AG04449 (cell line): Measurements from ENCODE around the gene PRM3.

Experiments used
- CTCF ChIA-PET: fragments of 350-600 bp; formaldehyde crosslinking; extraction: SDS; loops from one replicate; lab custom pipeline; 2021; ENCODE audit warnings: antibody characterized with exemption; lab: Yijun Ruan, JAX
- POLR2A ChIA-PET: fragments of 400-600, 350-600 bp; formaldehyde crosslinking; extraction: SDS; loops from one replicate; lab custom pipeline; 2020; ENCODE audit warnings: antibody characterized with exemption, inconsistent platforms; lab: Yijun Ruan, JAX
- DNase-seq: peaks from one replicate; pipeline ENCODE4 v3.0.0-alpha.2; 2010; ENCODE audit warnings: low read depth, low spot score
- H3K4me3 ChIP-seq: 2 replicates; pipeline ENCODE4 v1.5.1; 2011; ENCODE audit warnings: low read depth, mild to moderate bottlenecking, control low read depth, low read length
- TF ChIP-seq, protein P1 (sequence below): IDR thresholded peaks from one replicate; pipeline ENCODE4 v1.5.1; 2011; ENCODE audit warnings: mild to moderate bottlenecking, moderate library complexity, low read length, control low read depth, inconsistent platforms; ENCODE audit not compliant: insufficient read depth; ENCODE audit errors: missing control alignments

The PRM3 gene

DNA sequence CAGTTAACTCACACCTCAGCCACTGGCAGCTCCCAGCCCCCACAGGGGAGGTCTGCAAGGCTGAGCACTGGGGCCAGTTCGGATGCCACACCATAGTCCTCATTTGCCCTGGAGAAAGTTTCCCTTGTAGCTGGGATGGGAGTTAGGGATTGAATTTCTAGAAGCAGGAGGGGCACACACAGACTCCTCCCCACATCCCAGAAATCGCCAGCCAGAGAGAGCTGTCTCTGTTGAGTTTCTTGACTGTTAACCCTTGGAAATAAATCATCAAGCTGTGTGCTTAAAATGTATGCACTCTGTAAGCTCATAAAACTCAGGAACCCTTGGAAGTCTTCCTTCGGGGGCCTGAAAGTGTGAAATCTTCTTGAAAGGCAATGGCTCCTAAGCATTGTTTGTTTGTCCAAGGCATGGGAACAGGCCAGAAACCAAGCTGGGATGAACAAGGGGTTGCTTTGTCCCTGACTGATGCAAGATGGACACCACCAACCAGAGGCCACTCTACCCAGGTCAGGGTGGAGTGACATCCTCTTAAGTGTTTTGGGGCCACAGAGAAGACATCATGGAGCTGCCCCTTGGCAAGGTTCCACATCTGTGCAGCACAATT is 394 bp upstream of the PRM3 start:
- no peak overlapping the region for H3K4me3 ChIP-seq
- CTCF ChIA-PET, result interaction anchor here (0.8 to 2.7 kb wide), 4 partner anchors 9 to 19 kb away, joined by 3 to 12 read pairs (median 8); partner anchors contain the start of gene SOCS1
- no peak for DNase-seq
- POLR2A ChIA-PET, result interaction anchor here (1.4 kb wide), 1 partner anchor 18 kb away, joined by 5 read pairs; no protein-coding TSS in a partner anchor
- TF ChIP-seq, protein P1, sequence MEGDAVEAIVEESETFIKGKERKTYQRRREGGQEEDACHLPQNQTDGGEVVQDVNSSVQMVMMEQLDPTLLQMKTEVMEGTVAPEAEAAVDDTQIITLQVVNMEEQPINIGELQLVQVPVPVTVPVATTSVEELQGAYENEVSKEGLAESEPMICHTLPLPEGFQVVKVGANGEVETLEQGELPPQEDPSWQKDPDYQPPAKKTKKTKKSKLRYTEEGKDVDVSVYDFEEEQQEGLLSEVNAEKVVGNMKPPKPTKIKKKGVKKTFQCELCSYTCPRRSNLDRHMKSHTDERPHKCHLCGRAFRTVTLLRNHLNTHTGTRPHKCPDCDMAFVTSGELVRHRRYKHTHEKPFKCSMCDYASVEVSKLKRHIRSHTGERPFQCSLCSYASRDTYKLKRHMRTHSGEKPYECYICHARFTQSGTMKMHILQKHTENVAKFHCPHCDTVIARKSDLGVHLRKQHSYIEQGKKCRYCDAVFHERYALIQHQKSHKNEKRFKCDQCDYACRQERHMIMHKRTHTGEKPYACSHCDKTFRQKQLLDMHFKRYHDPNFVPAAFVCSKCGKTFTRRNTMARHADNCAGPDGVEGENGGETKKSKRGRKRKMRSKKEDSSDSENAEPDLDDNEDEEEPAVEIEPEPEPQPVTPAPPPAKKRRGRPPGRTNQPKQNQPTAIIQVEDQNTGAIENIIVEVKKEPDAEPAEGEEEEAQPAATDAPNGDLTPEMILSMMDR, result no peak

DNA sequence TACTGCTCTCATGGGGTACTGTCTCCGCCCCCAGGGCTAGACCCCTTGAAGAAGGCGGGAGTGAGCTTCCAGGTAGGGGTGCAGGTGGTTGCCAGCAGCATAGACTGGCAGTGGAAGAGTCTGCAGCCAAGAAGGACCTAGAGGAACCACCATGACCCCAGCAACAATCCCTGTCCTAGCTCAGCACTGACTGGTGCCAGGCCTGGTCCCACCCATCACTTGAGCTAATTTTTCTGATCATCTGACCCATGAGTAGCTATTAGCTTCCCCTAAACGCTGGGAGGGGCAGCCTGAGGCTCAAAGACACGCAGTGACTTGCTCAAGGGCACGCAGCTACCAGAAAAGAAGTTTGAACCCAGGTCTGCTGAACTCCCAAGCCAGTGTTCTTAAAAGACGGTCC is 945 bp downstream of the PRM3 start:
- TF ChIP-seq, protein P1, result no peak
- no peak overlapping the region for H3K4me3 ChIP-seq
- POLR2A ChIA-PET, result no interaction called here
- CTCF ChIA-PET, result interaction anchor here (1.1 to 2.7 kb wide), 4 partner anchors 15 to 308 kb away, joined by 3 to 12 read pairs (median 3); partner anchors contain the start of gene SOCS1
- no peak for DNase-seq

DNA sequence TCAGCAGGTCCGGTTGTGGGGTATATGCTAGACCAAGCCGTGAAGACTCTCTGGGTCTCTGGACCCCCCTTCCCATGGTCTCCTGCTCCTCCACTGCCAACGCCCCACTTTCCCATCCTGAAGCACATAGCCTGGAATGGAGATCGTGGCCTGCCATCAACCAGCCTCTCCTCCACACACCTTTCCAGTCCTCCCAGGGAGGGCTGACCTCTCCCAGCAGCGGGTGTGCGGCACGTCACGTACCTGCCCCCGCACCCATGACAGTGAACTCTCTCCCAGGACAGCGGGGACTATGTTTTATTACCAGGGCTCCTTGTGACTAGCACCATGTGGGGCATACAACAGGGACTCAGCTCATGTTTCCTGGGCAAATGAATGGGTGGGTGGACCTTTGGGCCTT is 1.8 kb downstream of the PRM3 start:
- CTCF ChIA-PET, result interaction anchor here (1.1 to 1.6 kb wide), 3 partner anchors 15 to 307 kb away, joined by 3 to 12 read pairs (median 3); partner anchors contain the start of gene SOCS1
- no peak overlapping the region for H3K4me3 ChIP-seq
- POLR2A ChIA-PET, result no interaction called here
- DNase-seq, result no peak
- TF ChIP-seq, protein P1, result no peak

DNA sequence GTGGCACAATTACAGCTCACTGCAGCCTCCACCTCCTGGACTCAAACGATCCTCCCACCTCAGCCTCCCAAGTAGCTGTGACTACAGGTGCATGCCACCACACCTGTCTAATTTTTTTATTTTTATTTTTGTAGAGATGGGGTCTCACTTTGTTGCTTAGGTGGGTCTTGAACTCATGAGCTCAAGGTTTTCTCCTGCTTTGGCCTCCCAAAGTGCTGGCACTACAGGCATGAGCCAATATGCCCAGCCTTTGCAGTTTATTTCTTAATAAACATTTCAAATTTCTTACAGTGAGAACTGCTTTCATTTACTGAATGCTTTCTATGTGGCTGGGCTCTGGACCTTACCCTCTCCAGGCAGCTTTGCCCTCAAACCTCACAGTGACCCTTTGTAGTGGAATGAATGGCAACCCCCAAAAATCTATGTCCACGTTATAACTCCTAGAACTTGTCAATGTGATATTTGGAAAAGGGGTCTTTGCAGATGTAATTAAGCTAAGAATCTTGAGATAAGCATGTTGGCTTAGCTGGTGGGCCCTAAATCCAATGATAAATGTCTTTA is 2.7 kb downstream of the PRM3 start:
- POLR2A ChIA-PET, result no interaction called here
- TF ChIP-seq, protein P1, result no peak
- H3K4me3 ChIP-seq, result no peak overlapping the region
- DNase-seq, result no peak
- CTCF ChIA-PET, result interaction anchor here (1.3 to 1.6 kb wide), 2 partner anchors 14 to 307 kb away, joined by 3 to 12 read pairs; partner anchors contain the start of gene SOCS1

DNA sequence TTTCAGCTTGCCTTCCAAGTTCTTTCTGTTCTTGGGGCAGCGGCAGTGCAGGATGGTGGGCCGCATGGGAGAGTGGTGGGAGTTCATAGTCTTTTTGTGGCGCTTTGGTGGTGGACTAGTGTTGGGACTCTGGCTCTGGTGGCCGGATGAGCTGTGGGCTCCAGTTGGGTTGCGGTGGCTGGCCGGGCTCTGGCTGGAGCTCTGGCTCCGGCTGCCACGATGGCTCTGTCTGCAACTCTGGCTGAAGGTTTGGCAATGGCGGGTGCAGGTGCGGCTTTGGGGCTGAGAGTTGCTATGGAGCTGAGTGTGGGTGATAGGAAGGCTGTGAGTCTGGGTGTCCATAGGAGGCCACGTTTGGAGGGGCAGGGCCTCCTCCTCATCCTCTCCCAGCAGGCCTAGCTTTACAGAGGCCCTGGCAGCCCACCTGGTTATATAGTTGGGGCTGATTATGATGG is 4.5 kb downstream of the PRM3 start, which contains the start of gene TNP2:
TNP2 (minus strand) TSS at position 405 of the 455 bp plus-strand sequence; CDS start at position 342, 63 bp downstream.
- TF ChIP-seq, protein P1, result no peak
- H3K4me3 ChIP-seq, result no peak within 1 kb of the TSS
- POLR2A ChIA-PET, result interaction anchor here (1.1 kb wide), 1 partner anchor 28 kb away, joined by 3 read pairs; no protein-coding TSS in a partner anchor
- no peak for DNase-seq
- CTCF ChIA-PET, result interaction anchor here (1.1 to 3.8 kb wide), 6 partner anchors 9 to 445 kb away, joined by 4 to 24 read pairs (median 4); partner anchors contain the start of gene SOCS1

DNA sequence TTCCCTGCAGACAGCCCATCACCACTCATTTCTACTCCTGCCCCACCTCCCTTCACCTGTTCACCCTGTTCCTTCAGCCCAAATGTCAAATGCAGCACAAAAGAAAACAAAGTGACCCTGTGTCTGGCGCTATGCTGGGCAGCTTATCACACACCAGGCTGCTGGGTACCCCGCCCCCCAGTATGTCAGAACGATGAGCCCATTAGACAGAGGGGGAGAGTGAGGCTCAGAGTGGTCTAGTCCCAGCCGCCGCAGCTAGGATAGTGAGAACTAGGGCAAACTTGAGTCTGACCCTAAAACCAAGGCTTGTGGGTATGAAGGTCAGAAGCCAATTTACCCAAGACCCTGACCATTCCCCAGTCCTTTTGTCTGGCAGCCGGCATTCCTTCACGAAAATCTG is 8.3 kb downstream of the PRM3 start:
- POLR2A ChIA-PET, result no interaction called here
- CTCF ChIA-PET, result interaction anchor here (1.4 kb wide), 1 partner anchor 9 kb away, joined by 5 read pairs; the partner anchor contains the start of gene SOCS1
- TF ChIP-seq, protein P1, result no peak
- DNase-seq, result no peak
- H3K4me3 ChIP-seq, result no peak overlapping the region
